Calu3 (cell line): ENCODE results near the gene SLIT3. TPM values are rescaled to one million over a fixed set of nuclear protein-coding genes. Genes with fewer than 3 reads are reported as not detected.
"Not testable (repeated sequence)": the region's sequence is repeated elsewhere in the genome, so short reads cannot be mapped to it uniquely, and the experiment has no call there.

Experiments used
- BruUV-seq: library from RNA; stranded (reverse); fragments of 400-500 nt; replicated peaks from 2 replicates; lab custom pipeline; 2021; lab: Mats Ljungman, UMichigan
- CTCF ChIA-PET: fragments of 300-600 bp; sonication (Branson Sonifier 250); formaldehyde crosslinking; loops from one replicate; lab custom pipeline; 2022; ENCODE audit warnings: antibody characterized with exemption; lab: Charles Lee
- DNase-seq: peaks from one replicate; pipeline ENCODE4 v3.0.0; 2022
- H3K27ac Mint-ChIP-seq: one replicate; pipeline ENCODE4 v1.8.0; 2022; ENCODE audit warnings: mixed read lengths; ENCODE audit not compliant: unreplicated experiment
- H3K27me3 Mint-ChIP-seq: one replicate; pipeline ENCODE4 v1.8.0; 2022; ENCODE audit warnings: mixed read lengths; ENCODE audit not compliant: unreplicated experiment
- H3K36me3 Mint-ChIP-seq: one replicate; pipeline ENCODE4 v1.8.0; 2022; ENCODE audit warnings: mild to moderate bottlenecking, moderate library complexity, mixed read lengths; ENCODE audit not compliant: insufficient read depth, unreplicated experiment
- H3K4me1 Mint-ChIP-seq: one replicate; pipeline ENCODE4 v1.8.0; 2022; ENCODE audit warnings: mild to moderate bottlenecking, low read depth, mixed read lengths; ENCODE audit not compliant: unreplicated experiment
- H3K4me3 Mint-ChIP-seq: one replicate; pipeline ENCODE4 v1.8.0; 2022; ENCODE audit warnings: mild to moderate bottlenecking, low read depth, moderate library complexity, mixed read lengths; ENCODE audit not compliant: unreplicated experiment
- H3K9me3 Mint-ChIP-seq: one replicate; pipeline ENCODE4 v1.8.0; 2022; ENCODE audit warnings: low read depth, mixed read lengths; ENCODE audit not compliant: unreplicated experiment
- intact Hi-C: fragments of 100-400 bp; cut with micrococcal nuclease; formaldehyde crosslinking; loops from one replicate; pipeline ENCODE4 v1.10.0; 2022; ENCODE audit not compliant: unreplicated experiment
- total RNA-seq: library from RNA; stranded (reverse); gene quantifications from 2 replicates; pipeline ENCODE4 v1.2.3, GENCODE V29; 2022
- TF ChIP-seq, protein P1 (sequence below): fragments of 200-600 bp; IDR thresholded peaks from one replicate; pipeline ENCODE4 v1.8.0; 2022; ENCODE audit warnings: antibody characterized with exemption; ENCODE audit not compliant: unreplicated experiment

SLIT3 gene
- total RNA-seq, 1 experiment from 2014 or later, result not detected

DNA sequence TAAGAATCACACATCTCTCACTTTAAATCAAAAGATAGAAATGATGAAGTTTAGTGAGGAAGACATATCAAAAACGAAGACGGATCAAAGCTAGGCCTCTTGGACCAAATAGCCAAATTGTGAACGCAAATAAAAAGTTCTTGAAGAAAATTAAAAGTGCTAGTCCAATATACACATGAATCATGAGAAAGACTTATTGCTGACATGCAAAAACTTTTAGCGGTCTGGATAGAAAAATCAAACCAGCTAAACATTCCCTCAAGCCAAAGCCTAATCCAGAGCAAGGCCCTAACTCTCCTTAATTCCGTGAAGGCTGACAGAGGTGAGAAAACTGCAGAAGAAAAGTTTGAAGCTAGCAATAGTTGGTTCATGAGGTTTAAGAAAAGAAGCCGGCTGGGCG is 557.3 kb downstream of the SLIT3 start:
- peaks cover 20% of the 10 kb centered on the region for H3K27me3 Mint-ChIP-seq
- intact Hi-C loops, result no loop called here
- no peak for DNase-seq
- no peak overlapping the region for H3K4me3 Mint-ChIP-seq
- H3K27ac Mint-ChIP-seq, result no peak overlapping the region
- H3K36me3 Mint-ChIP-seq, result no peaks in the 10 kb centered on the region
- H3K9me3 Mint-ChIP-seq, result no peaks in the 10 kb centered on the region
- H3K4me1 Mint-ChIP-seq, result no peaks in the 10 kb centered on the region
- CTCF ChIA-PET, result no interaction called here
- BruUV-seq, result no TSS peak
- TF ChIP-seq, protein P1, sequence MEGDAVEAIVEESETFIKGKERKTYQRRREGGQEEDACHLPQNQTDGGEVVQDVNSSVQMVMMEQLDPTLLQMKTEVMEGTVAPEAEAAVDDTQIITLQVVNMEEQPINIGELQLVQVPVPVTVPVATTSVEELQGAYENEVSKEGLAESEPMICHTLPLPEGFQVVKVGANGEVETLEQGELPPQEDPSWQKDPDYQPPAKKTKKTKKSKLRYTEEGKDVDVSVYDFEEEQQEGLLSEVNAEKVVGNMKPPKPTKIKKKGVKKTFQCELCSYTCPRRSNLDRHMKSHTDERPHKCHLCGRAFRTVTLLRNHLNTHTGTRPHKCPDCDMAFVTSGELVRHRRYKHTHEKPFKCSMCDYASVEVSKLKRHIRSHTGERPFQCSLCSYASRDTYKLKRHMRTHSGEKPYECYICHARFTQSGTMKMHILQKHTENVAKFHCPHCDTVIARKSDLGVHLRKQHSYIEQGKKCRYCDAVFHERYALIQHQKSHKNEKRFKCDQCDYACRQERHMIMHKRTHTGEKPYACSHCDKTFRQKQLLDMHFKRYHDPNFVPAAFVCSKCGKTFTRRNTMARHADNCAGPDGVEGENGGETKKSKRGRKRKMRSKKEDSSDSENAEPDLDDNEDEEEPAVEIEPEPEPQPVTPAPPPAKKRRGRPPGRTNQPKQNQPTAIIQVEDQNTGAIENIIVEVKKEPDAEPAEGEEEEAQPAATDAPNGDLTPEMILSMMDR, result no peak

GRCh38 chr5:168742311-168742710 is 558.6 kb downstream of the SLIT3 start:
- H3K4me1 Mint-ChIP-seq, H3K27ac Mint-ChIP-seq, intact Hi-C loops, DNase-seq, BruUV-seq, H3K36me3 Mint-ChIP-seq, H3K4me3 Mint-ChIP-seq, CTCF ChIA-PET, H3K9me3 Mint-ChIP-seq: not testable (repeated sequence)
- peaks cover 13% of the 10 kb centered on the region for H3K27me3 Mint-ChIP-seq

- H3K36me3 Mint-ChIP-seq, result no peaks in the 10 kb centered on the region
- no TSS peak for BruUV-seq
- CTCF ChIA-PET, result interaction anchor here (0.6 kb wide), 1 partner anchor 32 kb away, joined by 5 read pairs; no protein-coding TSS in a partner anchor
- DNase-seq, result no peak
- TF ChIP-seq, protein P1, result no peak
- no peaks in the 10 kb centered on the region for H3K9me3 Mint-ChIP-seq
- H3K27ac Mint-ChIP-seq, result no peak overlapping the region
- peaks cover 22% of the 10 kb centered on the region for H3K27me3 Mint-ChIP-seq
- H3K4me3 Mint-ChIP-seq, result no peak overlapping the region
- H3K4me1 Mint-ChIP-seq, result no peaks in the 10 kb centered on the region
- intact Hi-C loops, result no loop called here
Observed at GRCh38 chr5:168740811-168741213, 560.1 kb downstream of the SLIT3 start.

DNA sequence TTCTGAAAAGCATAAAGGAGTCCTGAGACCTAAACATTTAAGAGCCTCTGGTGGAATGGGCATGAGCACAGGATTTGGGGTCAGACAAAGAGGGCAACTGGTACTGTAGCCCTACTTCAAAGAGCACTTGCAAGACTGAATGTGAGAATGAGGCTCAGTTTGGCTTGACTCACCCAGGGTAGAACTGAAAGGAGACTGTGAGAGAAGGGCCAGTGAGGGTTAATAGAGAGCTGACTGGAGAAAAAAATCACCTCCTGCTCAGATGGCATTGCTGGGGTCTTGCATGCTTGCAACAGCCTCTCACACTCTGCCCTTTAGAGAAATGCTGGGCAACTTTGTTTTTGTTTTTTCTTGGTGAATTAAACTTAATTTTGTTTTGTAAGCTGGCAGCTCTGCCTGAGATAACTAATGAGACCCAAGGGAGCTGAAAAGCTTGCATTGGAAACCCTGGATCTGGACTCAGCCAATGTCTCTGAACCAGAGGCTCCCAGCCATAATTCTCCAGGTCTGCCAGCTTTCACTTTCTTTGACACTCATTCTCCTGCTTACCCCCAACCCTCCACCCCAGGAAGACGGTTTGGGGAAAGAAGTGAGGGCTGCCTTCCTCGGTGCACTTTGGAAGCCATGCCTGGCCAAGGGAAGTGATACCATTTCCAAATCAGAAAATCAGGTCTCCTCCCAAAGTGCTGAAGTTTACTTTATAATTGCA is 560.7 kb downstream of the SLIT3 start:
- no TSS peak for BruUV-seq
- TF ChIP-seq, protein P1, result no peak
- no peaks in the 10 kb centered on the region for H3K9me3 Mint-ChIP-seq
- H3K36me3 Mint-ChIP-seq, result no peaks in the 10 kb centered on the region
- intact Hi-C loops, result no loop called here
- H3K27me3 Mint-ChIP-seq, result peaks cover 27% of the 10 kb centered on the region
- H3K27ac Mint-ChIP-seq, result no peak overlapping the region
- no peak for DNase-seq
- CTCF ChIA-PET, result no interaction called here
- H3K4me3 Mint-ChIP-seq, result no peak overlapping the region
- no peaks in the 10 kb centered on the region for H3K4me1 Mint-ChIP-seq

GRCh38 chr5:168737066-168737465 is 563.9 kb downstream of the SLIT3 start:
- TF ChIP-seq, protein P1, result no peak
- Mint-ChIP-seq H3K36me3 (no peaks in the 10 kb centered on the region), H3K4me3 (no peak overlapping the region), H3K27ac (no peak overlapping the region), H3K27me3 (peaks cover 43% of the 10 kb centered on the region), H3K4me1 (no peaks in the 10 kb centered on the region), H3K9me3 (no peaks in the 10 kb centered on the region)
- no TSS peak for BruUV-seq
- intact Hi-C loops, result no loop called here
- no peak for DNase-seq
- CTCF ChIA-PET, result no interaction called here
